ENCODE results near the gene RCHY1.

RCHY1 gene

DNA sequence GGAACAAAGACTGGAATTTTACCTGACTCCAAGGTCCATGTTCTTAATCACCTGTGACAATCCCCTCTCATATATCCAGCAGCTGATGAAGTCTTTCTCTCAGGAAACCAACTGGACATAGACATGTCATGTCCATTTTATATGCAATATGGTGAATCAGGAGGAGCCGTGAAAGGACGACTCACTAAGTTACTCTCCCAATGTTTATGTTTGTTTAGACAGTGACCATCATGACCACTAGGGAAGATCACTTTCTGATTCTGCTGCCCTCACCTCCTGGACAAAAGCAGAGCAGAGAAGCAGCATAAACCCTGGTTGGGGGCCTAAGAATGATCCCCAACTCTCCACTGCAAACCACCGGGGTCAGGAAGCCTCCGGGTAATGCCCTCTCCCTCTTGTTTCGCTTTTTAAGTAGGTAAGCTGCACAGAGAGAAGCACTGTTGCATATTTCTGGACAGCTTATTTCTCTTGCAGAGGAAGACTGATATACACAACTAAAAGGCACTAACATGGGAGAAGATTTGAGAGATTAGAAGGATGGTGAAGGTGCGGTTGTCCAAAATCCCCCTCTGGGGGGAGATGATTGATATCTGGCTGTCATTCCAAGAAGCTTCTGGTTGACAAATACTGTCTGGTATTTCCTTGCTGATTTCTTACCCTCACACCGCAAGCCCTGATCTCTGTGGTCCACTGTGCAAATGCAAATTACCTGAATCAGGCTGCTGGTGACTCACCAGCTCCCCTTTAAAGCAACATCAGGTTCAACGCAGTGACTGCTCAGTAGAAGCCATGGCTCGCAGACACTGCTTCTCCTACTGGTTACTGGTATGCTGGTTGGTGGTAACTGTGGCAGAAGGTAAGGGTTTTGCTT lies 41.3 kb upstream of the RCHY1 start, which contains the start of gene ODAPH:
Gene ODAPH (plus strand): TSS at position 773 of the 871 bp plus-strand sequence. CDS start 17 bp downstream, at position 790.
- Histone ChIP-seq H3K79me2 (ENCODE audit: insufficient read depth, low read length) (no peaks in the 10 kb centered on the region), H3K4me1 (ENCODE audit: insufficient read depth, low read length, severe bottlenecking) (peaks cover 34% of the 10 kb centered on the region), H3K27ac (ENCODE audit: low read depth, low read length, poor library complexity, severe bottlenecking) (peak within 1 kb of the TSS; percentile 64), H2AFZ (ENCODE audit: low read length) (peak within 1 kb of the TSS; percentile 76), H3K9me2 (ENCODE audit: low read depth, low read length) (no peaks in the 10 kb centered on the region), H3K27me3 (ENCODE audit: insufficient read depth, low read length) (no peaks in the 10 kb centered on the region), H4K20me1 (ENCODE audit: insufficient read depth, low read length) (no peaks in the 10 kb centered on the region), H3K9me3 (ENCODE audit: low read length) (no peaks in the 10 kb centered on the region), H3F3A (ENCODE audit: insufficient read depth, low read length) (no peaks in the 10 kb centered on the region), H3K4me3 (ENCODE audit: low read depth, low read length, poor library complexity, severe bottlenecking) (peak within 1 kb of the TSS; percentile 48), H3K36me3 (ENCODE audit: insufficient read depth, low read length) (no peaks in the 10 kb centered on the region), H3K4me2 (ENCODE audit: low read length) (peak within 1 kb of the TSS; percentile 60), H3K9ac (ENCODE audit: low read length) (peak within 1 kb of the TSS; percentile 44; the same call in 1 of the 2 replicates)
- TF ChIP-seq EZH2 (IDR thresholded peaks at IDR 0.05; ENCODE audit: borderline replicate concordance, low read length), result no peak
- TF ChIP-seq, protein P1, sequence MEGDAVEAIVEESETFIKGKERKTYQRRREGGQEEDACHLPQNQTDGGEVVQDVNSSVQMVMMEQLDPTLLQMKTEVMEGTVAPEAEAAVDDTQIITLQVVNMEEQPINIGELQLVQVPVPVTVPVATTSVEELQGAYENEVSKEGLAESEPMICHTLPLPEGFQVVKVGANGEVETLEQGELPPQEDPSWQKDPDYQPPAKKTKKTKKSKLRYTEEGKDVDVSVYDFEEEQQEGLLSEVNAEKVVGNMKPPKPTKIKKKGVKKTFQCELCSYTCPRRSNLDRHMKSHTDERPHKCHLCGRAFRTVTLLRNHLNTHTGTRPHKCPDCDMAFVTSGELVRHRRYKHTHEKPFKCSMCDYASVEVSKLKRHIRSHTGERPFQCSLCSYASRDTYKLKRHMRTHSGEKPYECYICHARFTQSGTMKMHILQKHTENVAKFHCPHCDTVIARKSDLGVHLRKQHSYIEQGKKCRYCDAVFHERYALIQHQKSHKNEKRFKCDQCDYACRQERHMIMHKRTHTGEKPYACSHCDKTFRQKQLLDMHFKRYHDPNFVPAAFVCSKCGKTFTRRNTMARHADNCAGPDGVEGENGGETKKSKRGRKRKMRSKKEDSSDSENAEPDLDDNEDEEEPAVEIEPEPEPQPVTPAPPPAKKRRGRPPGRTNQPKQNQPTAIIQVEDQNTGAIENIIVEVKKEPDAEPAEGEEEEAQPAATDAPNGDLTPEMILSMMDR (IDR thresholded peaks at IDR 0.05; ENCODE audit: low read length), result no peak

DNA sequence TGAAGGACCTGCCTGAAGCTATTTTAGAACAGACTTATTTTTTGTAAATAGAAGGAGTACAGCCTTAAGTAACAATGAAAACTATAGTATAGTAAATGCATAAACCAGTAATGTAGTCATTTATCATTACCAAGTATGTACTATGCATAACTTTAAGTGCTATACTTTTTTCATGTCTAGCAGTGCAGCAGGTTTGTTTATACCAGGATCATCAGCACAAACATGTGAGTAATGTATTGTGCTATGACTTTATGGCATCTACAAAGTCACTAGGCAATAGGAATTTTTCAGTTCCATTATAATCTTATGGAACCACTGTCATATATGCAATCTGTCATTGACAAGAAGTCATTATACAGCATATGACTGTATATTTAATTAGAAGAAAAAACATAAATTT lies 38.2 kb upstream of the RCHY1 start:
- Histone ChIP-seq H3K9me3 (ENCODE audit: low read length) (no peaks in the 10 kb centered on the region), H3K27ac (ENCODE audit: low read depth, low read length, poor library complexity, severe bottlenecking) (no peak overlapping the region), H3K4me3 (ENCODE audit: low read depth, low read length, poor library complexity, severe bottlenecking) (no peak overlapping the region), H2AFZ (ENCODE audit: low read length) (no peak overlapping the region), H3K27me3 (ENCODE audit: insufficient read depth, low read length) (no peaks in the 10 kb centered on the region), H3K4me2 (ENCODE audit: low read length) (no peak overlapping the region), H3F3A (ENCODE audit: insufficient read depth, low read length) (no peaks in the 10 kb centered on the region), H3K36me3 (ENCODE audit: insufficient read depth, low read length) (no peaks in the 10 kb centered on the region), H3K79me2 (ENCODE audit: insufficient read depth, low read length) (no peaks in the 10 kb centered on the region), H4K20me1 (ENCODE audit: insufficient read depth, low read length) (no peaks in the 10 kb centered on the region), H3K4me1 (ENCODE audit: insufficient read depth, low read length, severe bottlenecking) (peaks cover 32% of the 10 kb centered on the region), H3K9me2 (ENCODE audit: low read depth, low read length) (no peaks in the 10 kb centered on the region), H3K9ac (ENCODE audit: low read length) (no peak overlapping the region)
- TF ChIP-seq, protein P1 (IDR thresholded peaks at IDR 0.05; ENCODE audit: low read length), result no peak
- no peak for TF ChIP-seq EZH2 (IDR thresholded peaks at IDR 0.05; ENCODE audit: borderline replicate concordance, low read length)

DNA sequence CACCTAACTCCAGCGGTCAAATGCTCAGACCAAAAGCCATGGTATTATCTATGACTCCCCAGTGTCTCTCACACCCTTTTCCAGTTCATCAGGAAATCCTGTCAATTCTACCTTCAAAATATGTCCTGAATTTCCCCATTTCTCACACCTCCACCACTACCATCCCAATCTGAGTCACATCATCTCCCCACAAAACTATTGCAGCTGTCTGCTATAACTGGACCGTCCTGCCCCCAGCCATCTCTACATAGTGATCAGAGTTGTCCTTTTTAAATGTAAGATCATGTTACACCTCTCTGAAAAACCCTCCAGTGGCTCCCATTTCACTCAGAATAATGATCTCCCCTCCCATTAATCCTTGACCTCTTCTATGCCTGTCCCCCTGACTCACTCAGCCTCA lies 34.8 kb upstream of the RCHY1 start:
- no peaks in the 10 kb centered on the region for H3K79me2 ChIP-seq (ENCODE audit: insufficient read depth, low read length)
- no peak overlapping the region for H3K9ac ChIP-seq (ENCODE audit: low read length)
- no peak overlapping the region for H3K4me2 ChIP-seq (ENCODE audit: low read length)
- peaks cover 10% of the 10 kb centered on the region for H3K4me1 ChIP-seq (ENCODE audit: insufficient read depth, low read length, severe bottlenecking)
- no peak overlapping the region for H3K4me3 ChIP-seq (ENCODE audit: low read depth, low read length, poor library complexity, severe bottlenecking)
- no peaks in the 10 kb centered on the region for H4K20me1 ChIP-seq (ENCODE audit: insufficient read depth, low read length)
- H3K36me3 ChIP-seq (ENCODE audit: insufficient read depth, low read length), result no peaks in the 10 kb centered on the region
- H2AFZ ChIP-seq (ENCODE audit: low read length), result no peak overlapping the region
- H3K9me3 ChIP-seq (ENCODE audit: low read length), result no peaks in the 10 kb centered on the region
- TF ChIP-seq EZH2 (IDR thresholded peaks at IDR 0.05; ENCODE audit: borderline replicate concordance, low read length), result no peak
- TF ChIP-seq, protein P1 (IDR thresholded peaks at IDR 0.05; ENCODE audit: low read length), result no peak
- H3K9me2 ChIP-seq (ENCODE audit: low read depth, low read length), result no peaks in the 10 kb centered on the region
- H3F3A ChIP-seq (ENCODE audit: insufficient read depth, low read length), result no peaks in the 10 kb centered on the region
- H3K27me3 ChIP-seq (ENCODE audit: insufficient read depth, low read length), result no peaks in the 10 kb centered on the region
- H3K27ac ChIP-seq (ENCODE audit: low read depth, low read length, poor library complexity, severe bottlenecking), result no peak overlapping the region
